HEK293 (cell line): ENCODE data around the gene DNAJB6.
"Not testable (repeated sequence)": the region's sequence is repeated elsewhere in the genome, so short reads cannot be mapped to it uniquely, and the experiment has no call there.

Experiments used
- CTCF ChIA-PET: fragments of 350-600 bp; formaldehyde crosslinking; extraction: SDS; loops from one replicate; lab custom pipeline; 2021; ENCODE audit warnings: antibody characterized with exemption; lab: Yijun Ruan, JAX
- POLR2A ChIA-PET: fragments of 300-600 bp; formaldehyde crosslinking; extraction: SDS; loops from one replicate; lab custom pipeline; 2020; ENCODE audit warnings: antibody characterized with exemption, inconsistent platforms; lab: Yijun Ruan, JAX
- H3K27ac ChIP-seq: fragments of 200-500 bp; sonication (Bioruptor generic); 2 replicates; pipeline ENCODE4 v1.5.1; 2014; ENCODE audit warnings: low read depth, low read length, control low read depth, inconsistent platforms; ENCODE audit errors: extremely low read depth
- H3K36me3 ChIP-seq, 2 experiments: fragments of 200-500 bp in 1 of 2; sonication (Bioruptor generic) in 1 of 2; 1 replicate in 1 of 2; 2 replicates in 1 of 2; pipeline ENCODE4 v1.5.1; 2014 to 2017; ENCODE audit warnings: inconsistent platforms in 2 of 2, low read length in 2 of 2; ENCODE audit not compliant: control insufficient read depth in 2 of 2, insufficient read depth in 1 of 2
- H3K4me1 ChIP-seq: fragments of 200-500 bp; sonication (Bioruptor generic); 2 replicates; pipeline ENCODE4 v1.5.1; 2014; ENCODE audit warnings: mild to moderate bottlenecking, low read length, inconsistent platforms; ENCODE audit not compliant: control insufficient read depth, insufficient read depth
- H3K4me3 ChIP-seq: 2 replicates; pipeline ENCODE4 v1.5.1; 2011; ENCODE audit warnings: low read depth, mild to moderate bottlenecking, control low read depth, low read length, moderate library complexity
- H3K9me3 ChIP-seq: fragments of 200-500 bp; sonication (Bioruptor generic); 2 replicates; pipeline ENCODE4 v1.5.1; 2014; ENCODE audit warnings: low read depth, low read length, inconsistent platforms; ENCODE audit not compliant: control insufficient read depth, insufficient read depth
- BCL11A ChIP-seq: fragments of 450-650 bp; formaldehyde crosslinking; IDR thresholded peaks from 2 replicates; pipeline ENCODE4 v1.5.1; 2016; ENCODE audit warnings: low read depth, missing biosample characterization, missing genetic modification characterization
- KLF10 ChIP-seq: fragments of 450-650 bp; IDR thresholded peaks from 2 replicates; pipeline ENCODE4 v1.5.1; 2018; ENCODE audit warnings: missing biosample characterization, mild to moderate bottlenecking, missing genetic modification characterization
- REPIN1 ChIP-seq: fragments of 450-650 bp; formaldehyde crosslinking; IDR thresholded peaks from 2 replicates; pipeline ENCODE4 v1.5.1; 2017; ENCODE audit warnings: missing biosample characterization, missing genetic modification characterization, low read depth
- SALL2 ChIP-seq: fragments of 450-650 bp; formaldehyde crosslinking; IDR thresholded peaks from 2 replicates; pipeline ENCODE4 v1.5.0; 2017; ENCODE audit warnings: missing biosample characterization, mild to moderate bottlenecking, missing genetic modification characterization, borderline replicate concordance
- SETDB1 ChIP-seq: IDR thresholded peaks from one replicate; pipeline ENCODE4 v1.6.1; 2017; ENCODE audit warnings: mild to moderate bottlenecking, low read length, moderate library complexity, mixed read lengths; ENCODE audit not compliant: insufficient read length
- WT1 ChIP-seq: fragments of 450-650 bp; formaldehyde crosslinking; IDR thresholded peaks from 2 replicates; pipeline ENCODE4 v1.5.1; 2016; ENCODE audit warnings: missing biosample characterization, missing genetic modification characterization
- ZBTB6 ChIP-seq: fragments of 450-650 bp; formaldehyde crosslinking; IDR thresholded peaks from 2 replicates; pipeline ENCODE4 v1.5.1; 2017; ENCODE audit warnings: missing biosample characterization, missing genetic modification characterization
- ZBTB7A ChIP-seq: fragments of 450-650 bp; formaldehyde crosslinking; IDR thresholded peaks from 2 replicates; pipeline ENCODE4 v1.5.1; 2016; ENCODE audit warnings: low read depth, missing biosample characterization, missing genetic modification characterization
- ZNF121 ChIP-seq: fragments of 450-650 bp; formaldehyde crosslinking; IDR thresholded peaks from 2 replicates; pipeline ENCODE4 v1.5.1; 2016; ENCODE audit warnings: missing biosample characterization, missing genetic modification characterization
- ZNF169 ChIP-seq: fragments of 450-650 bp; formaldehyde crosslinking; IDR thresholded peaks from 2 replicates; pipeline ENCODE4 v1.5.1; 2016; ENCODE audit warnings: missing biosample characterization, missing genetic modification characterization
- ZNF548 ChIP-seq: fragments of 450-650 bp; formaldehyde crosslinking; IDR thresholded peaks from 2 replicates; pipeline ENCODE4 v1.5.1; 2016; ENCODE audit warnings: missing biosample characterization, missing genetic modification characterization
- ZNF558 ChIP-seq: fragments of 450-650 bp; formaldehyde crosslinking; IDR thresholded peaks from 2 replicates; pipeline ENCODE4 v1.5.1; 2016; ENCODE audit warnings: missing biosample characterization, missing genetic modification characterization
- ZNF621 ChIP-seq: fragments of 450-650 bp; formaldehyde crosslinking; IDR thresholded peaks from 2 replicates; pipeline ENCODE4 v1.5.1; 2017; ENCODE audit warnings: missing biosample characterization, missing genetic modification characterization
- ZNF639 ChIP-seq: fragments of 450-650 bp; formaldehyde crosslinking; IDR thresholded peaks from 2 replicates; pipeline ENCODE4 v1.5.1; 2016; ENCODE audit warnings: missing biosample characterization, missing genetic modification characterization
- ZNF777 ChIP-seq: fragments of 450-650 bp; formaldehyde crosslinking; IDR thresholded peaks from 2 replicates; pipeline ENCODE4 v1.5.1; 2017; ENCODE audit warnings: missing biosample characterization, missing genetic modification characterization, borderline replicate concordance
- ZNF785 ChIP-seq: fragments of 450-650 bp; formaldehyde crosslinking; IDR thresholded peaks from 2 replicates; pipeline ENCODE4 v1.5.1; 2016; ENCODE audit warnings: missing biosample characterization, missing genetic modification characterization
- ZSCAN4 ChIP-seq: fragments of 450-650 bp; formaldehyde crosslinking; IDR thresholded peaks from 2 replicates; pipeline ENCODE4 v1.5.1; 2017; ENCODE audit warnings: missing biosample characterization, missing genetic modification characterization
- ZSCAN5A ChIP-seq: fragments of 450-650 bp; formaldehyde crosslinking; IDR thresholded peaks from 2 replicates; pipeline ENCODE4 v1.5.1; 2016; ENCODE audit warnings: missing biosample characterization, missing genetic modification characterization

The DNAJB6 gene

GRCh38 chr7:157446322-157446721 is 109.5 kb downstream of the DNAJB6 start (continued):
- TF ChIP-seq ZSCAN5A (tag by site-specific recombination) = no peak
- no peak for TF ChIP-seq SETDB1
- no peak for TF ChIP-seq REPIN1

GRCh38 chr7:157454003-157454402 is 117.2 kb downstream of the DNAJB6 start:
- CTCF ChIA-PET, H3K27ac ChIP-seq: not testable (repeated sequence)

GRCh38 chr7:157457355-157458253 is 120.8 kb downstream of the DNAJB6 start:
- TF ChIP-seq SALL2 (tag by site-specific recombination) = no peak
- no peak for TF ChIP-seq ZNF639
- no peak for TF ChIP-seq ZBTB6 (tag by site-specific recombination)
- no peak for TF ChIP-seq ZNF785 (tag by site-specific recombination)
- TF ChIP-seq ZSCAN4 (tag by site-specific recombination) = no peak
- TF ChIP-seq BCL11A (tag by site-specific recombination) = no peak
- TF ChIP-seq ZNF621 (tag by site-specific recombination) = no peak
- no peak for TF ChIP-seq ZNF548
- no peak for TF ChIP-seq KLF10
- no peak for TF ChIP-seq ZNF121
- TF ChIP-seq ZNF777 (tag by site-specific recombination) = no peak
- TF ChIP-seq ZNF558 (tag by site-specific recombination) = no peak
- TF ChIP-seq ZNF169 (tag by site-specific recombination) = no peak
- no peak for TF ChIP-seq WT1 (tag by site-specific recombination)
- no peak for TF ChIP-seq ZBTB7A (tag by site-specific recombination)
- CTCF ChIA-PET = interaction anchor here (0.6 kb wide), 1 partner anchor 16 kb away, joined by 3 read pairs; no protein-coding TSS in a partner anchor
- H3K4me1 ChIP-seq = no peaks in the 10 kb centered on the region
- no peaks in the 10 kb centered on the region for H3K36me3 ChIP-seq
- POLR2A ChIA-PET = no interaction called here
- H3K27ac ChIP-seq = no peak overlapping the region
- H3K9me3 ChIP-seq = no peaks in the 10 kb centered on the region; the same call in 1 of the 2 replicates
- no peak overlapping the region for H3K4me3 ChIP-seq

More at GRCh38 chr7:157454003-157454402, 117.2 kb downstream of the DNAJB6 start:
- H3K4me1 ChIP-seq, H3K9me3 ChIP-seq, H3K4me3 ChIP-seq, POLR2A ChIA-PET, H3K36me3 ChIP-seq: not testable (repeated sequence)
